GM13977 (cell line): Measurements from ENCODE around the gene SV2B.

Experiments
- DNase-seq: peaks from one replicate; pipeline ENCODE4 v3.0.0; 2012; ENCODE audit warnings: low spot score
- in situ Hi-C: fragments of 300-500 bp; cut with MboI; formaldehyde crosslinking; loops from one replicate; pipeline ENCODE4 v1.12.0; 2022; ENCODE audit warnings: low sequenced_read_pairs, low pct_unique_long_range_greater_than_20kb, mixed read lengths, inconsistent platforms; ENCODE audit not compliant: unreplicated experiment
- TF ChIP-seq, protein P1 (sequence below): IDR thresholded peaks from 2 replicates; pipeline ENCODE4 v1.5.1; 2012; ENCODE audit warnings: mild to moderate bottlenecking, control low read depth; ENCODE audit not compliant: insufficient read depth; ENCODE audit errors: extremely low read depth, missing control alignments

The SV2B gene

DNA sequence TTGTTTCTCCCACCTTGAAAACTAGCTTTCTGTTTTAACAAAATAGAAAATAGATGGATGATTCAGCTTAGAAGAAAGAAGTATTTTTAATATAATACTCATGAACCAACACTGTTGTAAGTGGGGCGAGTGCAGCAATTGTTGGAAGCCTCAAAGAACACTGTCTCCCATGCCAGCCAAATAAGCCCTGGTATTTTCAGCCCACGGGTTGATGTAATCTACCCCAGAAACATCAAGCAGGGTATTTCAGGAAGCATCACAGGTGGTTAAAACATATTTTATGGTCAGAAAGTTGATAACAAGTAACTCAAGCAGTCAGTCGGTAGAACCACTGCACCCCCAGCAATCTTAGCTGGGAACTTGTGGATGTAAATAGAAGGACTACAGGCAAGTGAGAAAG is 115.9 kb downstream of the SV2B start:
- in situ Hi-C loops: no loop called here
- TF ChIP-seq, protein P1, sequence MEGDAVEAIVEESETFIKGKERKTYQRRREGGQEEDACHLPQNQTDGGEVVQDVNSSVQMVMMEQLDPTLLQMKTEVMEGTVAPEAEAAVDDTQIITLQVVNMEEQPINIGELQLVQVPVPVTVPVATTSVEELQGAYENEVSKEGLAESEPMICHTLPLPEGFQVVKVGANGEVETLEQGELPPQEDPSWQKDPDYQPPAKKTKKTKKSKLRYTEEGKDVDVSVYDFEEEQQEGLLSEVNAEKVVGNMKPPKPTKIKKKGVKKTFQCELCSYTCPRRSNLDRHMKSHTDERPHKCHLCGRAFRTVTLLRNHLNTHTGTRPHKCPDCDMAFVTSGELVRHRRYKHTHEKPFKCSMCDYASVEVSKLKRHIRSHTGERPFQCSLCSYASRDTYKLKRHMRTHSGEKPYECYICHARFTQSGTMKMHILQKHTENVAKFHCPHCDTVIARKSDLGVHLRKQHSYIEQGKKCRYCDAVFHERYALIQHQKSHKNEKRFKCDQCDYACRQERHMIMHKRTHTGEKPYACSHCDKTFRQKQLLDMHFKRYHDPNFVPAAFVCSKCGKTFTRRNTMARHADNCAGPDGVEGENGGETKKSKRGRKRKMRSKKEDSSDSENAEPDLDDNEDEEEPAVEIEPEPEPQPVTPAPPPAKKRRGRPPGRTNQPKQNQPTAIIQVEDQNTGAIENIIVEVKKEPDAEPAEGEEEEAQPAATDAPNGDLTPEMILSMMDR: no peak

DNA sequence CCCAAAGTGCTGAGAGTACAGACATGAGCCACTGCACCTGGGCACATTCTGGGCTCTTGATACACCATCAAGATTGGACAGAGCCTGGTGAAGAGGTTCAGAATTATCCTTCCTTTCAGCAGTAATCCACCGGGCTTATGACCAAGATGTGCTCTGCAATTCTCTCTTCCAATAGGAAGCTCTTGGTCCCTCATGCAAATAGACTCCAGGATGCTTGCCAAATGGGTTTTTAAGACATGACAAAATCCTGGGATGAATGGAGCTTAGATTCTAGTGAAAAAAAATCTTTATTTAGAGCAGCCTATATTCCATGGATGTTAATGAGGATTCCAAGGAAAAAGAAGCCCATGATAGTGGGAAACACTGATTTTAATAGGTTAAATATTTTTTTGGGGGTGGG is 119.1 kb downstream of the SV2B start:
- no peak for DNase-seq
- TF ChIP-seq, protein P1: no peak
- in situ Hi-C loops: no loop called here

More for the DNA sequence above, 115.9 kb downstream of the SV2B start:
- DNase-seq: no peak

DNA sequence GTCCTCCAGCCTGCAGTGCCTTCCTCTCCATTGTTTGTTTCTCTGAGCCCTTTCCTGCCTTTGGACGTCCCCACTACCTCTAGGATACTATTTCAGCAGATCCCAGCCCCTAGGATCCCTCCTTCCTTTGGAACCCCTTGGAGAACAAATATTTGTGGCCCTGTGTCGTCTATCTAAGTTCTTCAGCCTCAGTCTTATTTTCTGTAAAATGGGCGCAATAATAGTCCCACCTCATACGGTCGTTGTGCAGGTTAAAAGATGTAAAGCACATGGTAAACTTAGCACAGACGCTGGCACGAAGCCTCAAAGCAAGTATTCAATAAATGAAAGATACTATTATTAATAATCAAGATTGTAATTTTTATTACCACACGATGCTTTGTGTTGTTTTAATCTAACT is 122.0 kb downstream of the SV2B start:
- in situ Hi-C loops: loop anchor here (5.0 kb wide), 1 partner anchor 165 kb away; no protein-coding TSS in a partner anchor
- TF ChIP-seq, protein P1: no peak
- no peak for DNase-seq

DNA sequence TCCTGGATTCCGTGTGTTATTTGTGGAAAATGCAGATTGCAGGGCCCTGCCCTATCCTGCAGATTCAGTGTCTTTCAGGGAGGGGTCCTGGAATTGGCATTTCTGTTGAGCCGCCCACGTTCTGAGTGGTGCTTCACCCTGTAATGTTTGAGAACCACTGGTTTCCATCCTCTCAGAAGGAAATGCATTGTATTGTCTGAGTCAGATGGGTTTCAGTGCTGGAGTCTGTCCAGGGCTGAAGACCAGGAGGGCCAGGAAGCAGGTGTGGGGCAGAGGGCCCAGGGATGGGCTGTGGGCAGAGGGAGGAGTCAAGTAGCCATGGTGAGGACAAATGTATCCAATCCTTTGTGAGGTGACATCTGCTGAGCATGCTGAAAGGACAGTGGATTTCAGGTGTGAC is 123.8 kb downstream of the SV2B start:
- no peak for DNase-seq
- in situ Hi-C loops: loop anchor here (5.0 kb wide), 1 partner anchor 167 kb away; no protein-coding TSS in a partner anchor
- TF ChIP-seq, protein P1: no peak

DNA sequence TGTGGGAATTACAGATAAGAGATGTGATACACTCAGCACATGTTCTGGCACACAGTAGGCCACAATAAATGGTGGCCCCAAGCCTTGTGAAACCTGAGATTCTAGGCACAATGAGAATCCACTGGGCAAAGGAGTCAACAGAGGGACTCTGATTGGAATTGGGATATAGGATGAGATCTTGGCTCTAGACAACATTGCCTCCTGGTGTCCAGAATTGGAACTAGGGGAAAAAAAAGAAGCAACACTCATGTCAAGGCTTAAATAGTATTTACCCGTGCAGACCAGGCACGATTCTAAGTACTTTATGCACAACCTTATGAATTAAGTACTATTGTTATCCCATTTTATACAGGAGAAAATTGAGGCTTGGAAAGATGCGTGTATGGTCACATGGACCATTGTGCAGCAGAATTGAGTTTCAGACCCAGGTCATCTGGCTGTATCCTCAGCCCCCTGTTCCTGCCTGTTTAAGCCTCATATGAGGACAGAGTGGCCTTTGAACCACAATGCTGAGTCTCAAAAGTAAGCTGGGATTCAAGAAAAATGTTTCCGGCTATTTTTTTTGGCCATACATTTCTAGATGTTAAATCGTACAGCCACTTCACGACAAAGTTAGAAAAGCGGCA is 124.8 kb downstream of the SV2B start:
- TF ChIP-seq, protein P1: peak; percentile 78
- peak; percentile 50 for DNase-seq
- in situ Hi-C loops: loop anchor here (5.0 kb wide), 1 partner anchor 168 kb away; no protein-coding TSS in a partner anchor

DNA sequence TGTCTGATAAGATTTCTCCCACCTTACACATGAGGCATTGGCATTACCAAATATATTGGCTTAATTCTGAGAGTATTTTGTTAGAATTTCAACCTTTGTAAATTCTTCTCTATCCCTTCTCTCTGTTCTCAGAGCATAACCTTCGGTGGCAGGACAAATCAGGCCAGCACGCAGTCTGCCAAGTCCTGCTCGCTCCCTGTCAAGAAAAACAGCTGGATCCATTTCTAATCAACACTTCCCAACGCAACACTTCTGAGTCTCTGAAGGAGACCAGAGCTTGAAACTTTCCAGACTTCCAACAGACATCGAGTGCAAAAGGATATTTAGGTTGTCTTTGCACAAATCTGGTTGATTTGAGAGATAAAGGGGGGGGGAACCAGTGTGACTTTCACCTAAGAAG is 125.7 kb downstream of the SV2B start:
- TF ChIP-seq, protein P1: no peak
- no peak for DNase-seq
- in situ Hi-C loops: no loop called here

DNA sequence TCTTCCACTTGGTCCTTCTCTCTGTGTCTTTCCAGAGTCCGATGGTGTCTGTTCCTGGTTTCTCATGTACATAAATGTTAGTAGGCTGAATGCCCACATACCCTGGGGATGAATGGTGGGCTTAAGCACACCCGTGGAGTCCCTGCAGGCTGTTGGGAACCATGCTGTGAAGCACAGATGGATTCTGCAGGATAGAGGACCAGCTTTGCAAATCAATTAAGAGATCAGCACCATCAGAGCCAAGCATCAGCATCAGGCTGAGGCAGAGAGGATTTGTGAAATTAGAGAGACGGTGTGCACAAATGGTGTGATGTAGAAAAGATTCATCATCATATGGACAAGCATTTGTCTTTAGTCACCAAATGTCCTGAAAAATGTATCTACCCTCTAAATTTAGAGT is 127.1 kb downstream of the SV2B start:
- no peak for DNase-seq
- TF ChIP-seq, protein P1: no peak
- in situ Hi-C loops: no loop called here
